ENCODE measurements around the gene PTPRE. TPM values are rescaled to one million over a fixed set of nuclear protein-coding genes. Genes with fewer than 3 reads are reported as not detected.

Gene PTPRE
- total RNA-seq, 1 experiment from 2014 or later: 0.70 TPM

DNA sequence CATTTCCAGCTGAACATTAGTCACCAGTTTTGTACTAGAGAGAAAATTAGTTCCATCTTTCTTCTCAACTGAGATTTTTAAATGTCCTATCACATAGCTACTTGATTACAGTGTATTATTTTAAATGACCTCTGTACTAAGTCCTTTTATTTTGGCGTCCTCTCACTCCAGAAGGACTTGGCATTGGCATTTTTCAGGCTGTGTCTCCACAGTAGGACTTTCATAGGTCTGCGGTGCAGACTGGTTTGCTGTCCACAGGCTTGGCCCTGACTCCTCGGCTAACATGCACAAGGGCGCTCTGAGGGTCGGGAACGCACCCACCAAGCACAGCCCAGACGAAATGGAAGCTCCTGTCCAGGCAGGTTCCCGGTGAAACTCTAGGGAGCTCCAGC, 6.5 kb downstream of the PTPRE start:
- no peak overlapping the region for H3K4ac ChIP-seq (ENCODE audit: low read depth, low read length)
- H3K4me3 Mint-ChIP-seq: no peak overlapping the region
- H3K27me3 Mint-ChIP-seq (ENCODE audit: low read depth): peaks cover 18% of the 10 kb centered on the region
- H3K4me2 ChIP-seq (ENCODE audit: insufficient read depth, insufficient read length, low read length): no peak overlapping the region
- no peak overlapping the region for H2BK120ac ChIP-seq (ENCODE audit: low read depth, low read length, poor library complexity, severe bottlenecking)
- H2BK5ac ChIP-seq (ENCODE audit: insufficient read length, low read length): no peak overlapping the region
- H3K27ac Mint-ChIP-seq: no peak overlapping the region
- no peak overlapping the region for H2AFZ ChIP-seq (ENCODE audit: low read length)
- H4K8ac ChIP-seq (replicated peaks; ENCODE audit: insufficient read length, low read depth, low read length): no peak overlapping the region
- H3T11ph ChIP-seq (ENCODE audit: low read length): no peak overlapping the region
- no peak overlapping the region for H2AK5ac ChIP-seq (ENCODE audit: insufficient read length, low read length)
- H3K36me3 Mint-ChIP-seq (ENCODE audit: insufficient read depth in 1 of 3, low read depth in 3 of 3): no peaks in the 10 kb centered on the region
- H3K27me3 ChIP-seq (ENCODE audit: insufficient read depth, low read length): no peaks in the 10 kb centered on the region
- WGBS (ENCODE audit: extremely low coverage, insufficient read length, low lambda C conversion rate): no CpG with 5 or more reads among the region's 8 CpGs
- H3K4me1 ChIP-seq (ENCODE audit: insufficient read depth, low read length): no peaks in the 10 kb centered on the region
- H3K23me2 ChIP-seq (ENCODE audit: insufficient read length, low read depth, low read length, poor library complexity, severe bottlenecking): no peaks in the 10 kb centered on the region
- TF ChIP-seq, protein P1, sequence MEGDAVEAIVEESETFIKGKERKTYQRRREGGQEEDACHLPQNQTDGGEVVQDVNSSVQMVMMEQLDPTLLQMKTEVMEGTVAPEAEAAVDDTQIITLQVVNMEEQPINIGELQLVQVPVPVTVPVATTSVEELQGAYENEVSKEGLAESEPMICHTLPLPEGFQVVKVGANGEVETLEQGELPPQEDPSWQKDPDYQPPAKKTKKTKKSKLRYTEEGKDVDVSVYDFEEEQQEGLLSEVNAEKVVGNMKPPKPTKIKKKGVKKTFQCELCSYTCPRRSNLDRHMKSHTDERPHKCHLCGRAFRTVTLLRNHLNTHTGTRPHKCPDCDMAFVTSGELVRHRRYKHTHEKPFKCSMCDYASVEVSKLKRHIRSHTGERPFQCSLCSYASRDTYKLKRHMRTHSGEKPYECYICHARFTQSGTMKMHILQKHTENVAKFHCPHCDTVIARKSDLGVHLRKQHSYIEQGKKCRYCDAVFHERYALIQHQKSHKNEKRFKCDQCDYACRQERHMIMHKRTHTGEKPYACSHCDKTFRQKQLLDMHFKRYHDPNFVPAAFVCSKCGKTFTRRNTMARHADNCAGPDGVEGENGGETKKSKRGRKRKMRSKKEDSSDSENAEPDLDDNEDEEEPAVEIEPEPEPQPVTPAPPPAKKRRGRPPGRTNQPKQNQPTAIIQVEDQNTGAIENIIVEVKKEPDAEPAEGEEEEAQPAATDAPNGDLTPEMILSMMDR (conservative IDR thresholded peaks at IDR 0.05): no peak
- no peak overlapping the region for H4K91ac ChIP-seq (ENCODE audit: insufficient read length, low read depth, low read length)
- peaks cover 4% of the 10 kb centered on the region in 2 experiments; a peak in 2 of 4 replicates for H3K4me1 Mint-ChIP-seq
- H3K9me3 Mint-ChIP-seq: no peaks in the 10 kb centered on the region
- no peak overlapping the region for H4K5ac ChIP-seq (ENCODE audit: insufficient read length, low read depth, low read length)
- H2BK20ac ChIP-seq (ENCODE audit: low read depth, low read length, poor library complexity, severe bottlenecking): no peak overlapping the region
- H3K9ac ChIP-seq (ENCODE audit: extremely low read depth, insufficient read length, low read length): no peak overlapping the region
- H3K56ac ChIP-seq (ENCODE audit: insufficient read length, low read depth, low read length): no peak overlapping the region
- H3K14ac ChIP-seq (ENCODE audit: insufficient read depth, low read length): no peak overlapping the region
- H2BK15ac ChIP-seq (ENCODE audit: low read depth, low read length): no peak overlapping the region
- no peaks in the 10 kb centered on the region for H3K79me1 ChIP-seq (ENCODE audit: insufficient read depth, low read depth, low read length, poor library complexity, severe bottlenecking)
- DNase-seq: no peak
- H2BK12ac ChIP-seq (ENCODE audit: insufficient read length, low read depth, low read length): no peak overlapping the region
- no peaks in the 10 kb centered on the region for H3K9me3 ChIP-seq (ENCODE audit: control insufficient read depth, low read depth, low read length)
- H3K18ac ChIP-seq (ENCODE audit: insufficient read length, low read depth, low read length): no peak overlapping the region
- H3K23ac ChIP-seq (ENCODE audit: insufficient read length, low read depth, low read length): no peak overlapping the region
- no peaks in the 10 kb centered on the region for H4K20me1 ChIP-seq (ENCODE audit: control insufficient read depth, insufficient read depth, insufficient read length)
- H3K27ac ChIP-seq (ENCODE audit: insufficient read length, low read depth, low read length): no peak overlapping the region
- no peaks in the 10 kb centered on the region for H3K79me2 ChIP-seq (ENCODE audit: insufficient read depth, low read length)

All from H9 (cell line).